Endodermal cell (in vitro differentiated cells): ENCODE results near the gene LSM14B. TPM values are rescaled to one million over a fixed set of nuclear protein-coding genes. Genes with fewer than 3 reads are reported as not detected.

Experiments used
- DNase-seq: peaks from one replicate; pipeline ENCODE4 v3.0.0-alpha.2; 2017
- H3K27ac ChIP-seq: 2 replicates; pipeline ENCODE4 v1.5.1; 2013; ENCODE audit warnings: mild to moderate bottlenecking, low read depth, low read length, moderate library complexity
- H3K27me3 ChIP-seq: 2 replicates; pipeline ENCODE4 v1.6.1; 2013; ENCODE audit warnings: mild to moderate bottlenecking, low read length, moderate library complexity; ENCODE audit not compliant: insufficient read depth, control insufficient read depth, poor library complexity, severe bottlenecking
- H3K36me3 ChIP-seq: 2 replicates; pipeline ENCODE4 v1.7.0; 2013; ENCODE audit warnings: mild to moderate bottlenecking, low read length, moderate library complexity; ENCODE audit not compliant: control insufficient read depth, insufficient read depth
- H3K4me1 ChIP-seq: one replicate; pipeline ENCODE4 v1.7.0; 2013; ENCODE audit warnings: low read length; ENCODE audit not compliant: control insufficient read depth, insufficient read depth
- H3K4me3 ChIP-seq: 2 replicates; pipeline ENCODE4 v1.5.1; 2013; ENCODE audit warnings: mild to moderate bottlenecking, low read length, moderate library complexity
- H3K9ac ChIP-seq: 2 replicates; pipeline ENCODE4 v1.6.1; 2013; ENCODE audit warnings: mild to moderate bottlenecking, low read length, moderate library complexity; ENCODE audit not compliant: poor library complexity, severe bottlenecking; ENCODE audit errors: extremely low read depth
- H3K9me3 ChIP-seq: 2 replicates; pipeline ENCODE4 v1.6.1; 2013; ENCODE audit warnings: mild to moderate bottlenecking, low read length, moderate library complexity; ENCODE audit not compliant: control insufficient read depth
- H3K27ac Mint-ChIP-seq: 2 replicates; pipeline ENCODE4 v1.8.0; 2020; ENCODE audit warnings: mixed read lengths
- H3K27me3 Mint-ChIP-seq: 2 replicates; pipeline ENCODE4 v1.8.0; 2021; ENCODE audit warnings: mild to moderate bottlenecking, mixed read lengths; ENCODE audit not compliant: insufficient read depth
- H3K36me3 Mint-ChIP-seq: 2 replicates; pipeline ENCODE4 v1.8.0; 2020; ENCODE audit warnings: low read depth, mixed read lengths
- H3K4me1 Mint-ChIP-seq: 2 replicates; pipeline ENCODE4 v1.8.0; 2020; ENCODE audit warnings: mixed read lengths
- H3K4me3 Mint-ChIP-seq: 2 replicates; pipeline ENCODE4 v1.8.0; 2020; ENCODE audit warnings: mild to moderate bottlenecking, moderate library complexity, mixed read lengths
- H3K9me3 Mint-ChIP-seq: 2 replicates; pipeline ENCODE4 v1.8.0; 2020; ENCODE audit warnings: mild to moderate bottlenecking, mixed read lengths
- WGBS, 2 experiments: methylation state at CpG; one replicate each; pipeline versions ENCODE4 v1.1.5 to v1.1.7; 2013; ENCODE audit warnings: missing lambda C conversion rate in 2 of 2, mixed read lengths in 1 of 2; ENCODE audit not compliant: insufficient coverage in 1 of 2, insufficient read length in 1 of 2; 5-methylcytosine and 5-hydroxymethylcytosine counted together
- total RNA-seq, 2 donors: library from RNA; stranded (reverse); fragmentation: NEBNext Ultra II Directional in 1 of 2; extraction: Animal tissue kit (Norgen Biotek cat#: 25700) in 1 of 2; gene quantifications; 2 replicates in 1 of 2; 3 replicates in 1 of 2; pipeline ENCODE4 v1.2.1, GENCODE V29; 2021
- TF ChIP-seq, protein P1 (sequence below): fragments of 200-600 bp; sonication (generic); conservative IDR thresholded peaks from 2 replicates; pipeline ENCODE4 v1.5.0; 2021; ENCODE audit warnings: antibody characterized with exemption, mild to moderate bottlenecking

The LSM14B gene
- total RNA-seq, 2 donors from 2014 or later = 89.1 to 91.1 TPM

DNA sequence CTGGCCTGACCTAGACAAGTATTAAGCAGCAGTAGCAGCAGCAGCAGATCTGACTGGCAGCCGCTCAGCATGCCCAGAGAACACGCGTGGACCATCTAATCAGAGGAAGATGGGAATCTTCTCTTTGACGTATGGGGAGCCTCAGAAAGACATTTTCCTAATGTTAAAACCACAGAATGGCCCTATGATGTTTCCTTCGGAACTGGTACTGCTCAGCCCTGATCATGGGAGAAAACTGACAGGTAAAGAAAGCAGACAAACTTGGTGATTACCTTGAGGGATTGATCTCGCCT is 14.8 kb downstream of the LSM14B start:
- Histone ChIP-seq H3K9me3 (no peaks in the 10 kb centered on the region), H3K27me3 (no peaks in the 10 kb centered on the region), H3K4me3 (no peak overlapping the region), H3K36me3 (peaks cover 89% of the 10 kb centered on the region), H3K9ac (no peak overlapping the region), H3K4me1 (peaks cover 6% of the 10 kb centered on the region), H3K27ac (no peak overlapping the region)
- TF ChIP-seq, protein P1, sequence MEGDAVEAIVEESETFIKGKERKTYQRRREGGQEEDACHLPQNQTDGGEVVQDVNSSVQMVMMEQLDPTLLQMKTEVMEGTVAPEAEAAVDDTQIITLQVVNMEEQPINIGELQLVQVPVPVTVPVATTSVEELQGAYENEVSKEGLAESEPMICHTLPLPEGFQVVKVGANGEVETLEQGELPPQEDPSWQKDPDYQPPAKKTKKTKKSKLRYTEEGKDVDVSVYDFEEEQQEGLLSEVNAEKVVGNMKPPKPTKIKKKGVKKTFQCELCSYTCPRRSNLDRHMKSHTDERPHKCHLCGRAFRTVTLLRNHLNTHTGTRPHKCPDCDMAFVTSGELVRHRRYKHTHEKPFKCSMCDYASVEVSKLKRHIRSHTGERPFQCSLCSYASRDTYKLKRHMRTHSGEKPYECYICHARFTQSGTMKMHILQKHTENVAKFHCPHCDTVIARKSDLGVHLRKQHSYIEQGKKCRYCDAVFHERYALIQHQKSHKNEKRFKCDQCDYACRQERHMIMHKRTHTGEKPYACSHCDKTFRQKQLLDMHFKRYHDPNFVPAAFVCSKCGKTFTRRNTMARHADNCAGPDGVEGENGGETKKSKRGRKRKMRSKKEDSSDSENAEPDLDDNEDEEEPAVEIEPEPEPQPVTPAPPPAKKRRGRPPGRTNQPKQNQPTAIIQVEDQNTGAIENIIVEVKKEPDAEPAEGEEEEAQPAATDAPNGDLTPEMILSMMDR = no peak
- Mint-ChIP-seq H3K9me3 (no peaks in the 10 kb centered on the region), H3K4me1 (peaks cover 16% of the 10 kb centered on the region), H3K36me3 (peaks cover 85% of the 10 kb centered on the region), H3K27me3 (no peaks in the 10 kb centered on the region), H3K27ac (no peak overlapping the region), H3K4me3 (no peak overlapping the region)
- no peak for DNase-seq
- WGBS, 2 experiments = 87 to 89% methylated on average over 6 of the region's 6 CpGs

DNA sequence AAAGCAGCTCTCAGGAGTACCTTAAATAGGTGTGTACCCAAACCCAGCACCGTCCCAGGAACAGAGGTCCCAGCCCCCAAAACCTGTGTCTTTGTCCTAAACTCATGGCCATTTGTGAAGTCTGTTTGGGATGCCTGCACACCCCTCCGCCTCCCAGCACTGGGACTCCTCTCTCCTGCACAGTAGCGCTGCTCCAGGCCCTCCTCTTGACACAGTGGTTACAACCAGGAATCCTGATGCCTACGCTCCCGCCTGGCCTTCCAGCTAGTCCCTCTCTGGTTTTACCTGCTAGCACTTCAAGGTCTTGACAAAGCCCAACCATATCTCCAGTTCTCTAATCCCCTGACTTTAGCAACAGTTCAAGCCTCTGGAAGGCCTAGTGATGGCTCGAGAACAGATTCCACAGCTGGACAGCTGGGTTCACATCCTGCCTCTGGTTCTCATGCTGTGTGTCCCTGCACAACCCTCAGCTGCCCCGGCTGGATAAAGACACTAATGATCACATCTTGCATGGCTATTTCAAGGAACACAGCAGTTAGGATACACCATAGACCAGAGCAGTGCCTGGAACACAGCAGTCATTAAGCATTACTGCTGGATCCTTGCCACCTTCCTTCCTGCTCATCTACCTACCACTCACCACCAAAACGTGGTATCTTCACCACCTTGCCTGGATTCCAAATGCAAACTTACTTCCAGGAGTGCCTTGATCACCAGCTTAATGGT is 15.4 kb downstream of the LSM14B start:
- H3K27ac Mint-ChIP-seq = peak overlapping the region; percentile 57

DNA sequence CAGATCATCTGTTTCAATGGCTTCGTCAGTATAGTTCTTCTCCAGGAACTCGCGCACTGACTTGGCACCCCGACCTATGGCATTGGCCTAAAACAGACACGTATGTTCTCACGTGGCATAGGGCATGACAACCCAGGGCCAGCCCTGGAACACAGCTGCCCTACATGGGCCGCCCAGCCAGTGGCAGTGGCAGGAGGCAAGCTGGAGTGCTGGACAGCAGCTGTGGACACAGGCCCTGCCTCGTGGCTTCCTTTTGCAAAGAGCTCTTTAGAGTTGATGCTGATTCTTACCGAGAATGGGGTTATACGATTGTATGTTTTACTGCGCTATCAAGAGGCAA is 15.9 kb downstream of the LSM14B start:
- DNase-seq = no peak
- Mint-ChIP-seq H3K9me3 (no peaks in the 10 kb centered on the region), H3K4me3 (no peak overlapping the region), H3K4me1 (peaks cover 19% of the 10 kb centered on the region), H3K27ac (no peak overlapping the region), H3K36me3 (peaks cover 74% of the 10 kb centered on the region), H3K27me3 (no peaks in the 10 kb centered on the region)
- no peak overlapping the region for H3K9ac ChIP-seq
- H3K27me3 ChIP-seq = no peaks in the 10 kb centered on the region
- H3K36me3 ChIP-seq = peaks cover 81% of the 10 kb centered on the region
- TF ChIP-seq, protein P1 = no peak
- H3K4me1 ChIP-seq = peaks cover 6% of the 10 kb centered on the region
- 86 to 90% methylated on average over 7 to 11 of the region's 11 CpGs for WGBS, 2 experiments
- no peaks in the 10 kb centered on the region for H3K9me3 ChIP-seq
- no peak overlapping the region for H3K4me3 ChIP-seq
- H3K27ac ChIP-seq = no peak overlapping the region

More for the DNA sequence above, 15.4 kb downstream of the LSM14B start:
- H3K36me3 Mint-ChIP-seq = peaks cover 79% of the 10 kb centered on the region
- DNase-seq = peak; percentile 43
- TF ChIP-seq, protein P1 = no peak
- H3K27ac ChIP-seq = no peak overlapping the region
- peaks cover 19% of the 10 kb centered on the region for H3K4me1 Mint-ChIP-seq
- H3K4me1 ChIP-seq = peaks cover 6% of the 10 kb centered on the region
- 94 to 95% methylated on average over 8 of the region's 8 CpGs for WGBS, 2 experiments
- no peaks in the 10 kb centered on the region for H3K27me3 Mint-ChIP-seq
- H3K4me3 Mint-ChIP-seq = no peak overlapping the region
- H3K9ac ChIP-seq = no peak overlapping the region
- H3K36me3 ChIP-seq = peaks cover 84% of the 10 kb centered on the region
- H3K9me3 Mint-ChIP-seq = no peaks in the 10 kb centered on the region
- H3K4me3 ChIP-seq = no peak overlapping the region
- no peaks in the 10 kb centered on the region for H3K9me3 ChIP-seq
- no peaks in the 10 kb centered on the region for H3K27me3 ChIP-seq
